ENCODE data around the gene RBL1.
"Not testable (repeated sequence)": the region's sequence is repeated elsewhere in the genome, so short reads cannot be mapped to it uniquely, and the experiment has no call there.

RBL1 gene

DNA sequence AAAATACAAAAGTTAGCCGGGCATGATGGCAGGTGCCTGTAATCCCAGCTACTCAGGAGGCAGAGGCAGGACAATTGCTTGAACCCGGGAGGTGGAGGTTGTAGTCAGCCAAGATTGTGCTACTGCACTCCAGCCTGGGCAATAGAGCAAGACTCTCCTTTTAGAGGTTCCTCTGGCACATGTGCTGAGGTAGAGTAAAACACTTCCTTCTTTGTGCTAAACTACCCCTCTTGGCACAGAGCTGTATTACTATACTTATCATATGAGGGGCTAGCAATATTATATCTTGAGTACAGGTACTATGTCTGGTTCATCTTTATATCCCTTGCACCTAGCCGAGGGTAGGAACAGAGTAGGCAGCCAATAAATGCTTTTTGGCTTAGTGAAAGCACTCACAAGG, 104.1 kb downstream of the RBL1 start:
- DNase-seq = no peak

DNA sequence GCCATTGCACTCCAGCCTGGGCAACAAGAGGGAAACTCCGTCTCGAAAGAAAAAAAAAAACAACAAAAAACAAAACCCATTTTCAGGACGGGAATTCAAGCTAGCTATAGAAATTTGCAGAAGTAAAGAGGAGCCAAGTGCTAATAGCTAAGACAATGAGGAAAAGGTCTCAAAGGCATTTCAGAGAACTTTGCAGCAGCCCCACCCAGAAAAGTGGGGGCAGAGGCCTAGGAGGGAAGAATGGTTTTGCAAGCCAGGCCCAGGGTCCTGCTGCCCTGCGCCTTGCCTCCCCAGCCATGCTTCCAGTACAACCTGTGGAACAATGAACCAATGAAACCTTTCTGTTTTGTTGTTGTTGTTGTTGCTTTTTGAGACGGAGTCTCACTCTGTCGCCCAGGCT, 106.0 kb downstream of the RBL1 start:
- DNase-seq = no peak

DNA sequence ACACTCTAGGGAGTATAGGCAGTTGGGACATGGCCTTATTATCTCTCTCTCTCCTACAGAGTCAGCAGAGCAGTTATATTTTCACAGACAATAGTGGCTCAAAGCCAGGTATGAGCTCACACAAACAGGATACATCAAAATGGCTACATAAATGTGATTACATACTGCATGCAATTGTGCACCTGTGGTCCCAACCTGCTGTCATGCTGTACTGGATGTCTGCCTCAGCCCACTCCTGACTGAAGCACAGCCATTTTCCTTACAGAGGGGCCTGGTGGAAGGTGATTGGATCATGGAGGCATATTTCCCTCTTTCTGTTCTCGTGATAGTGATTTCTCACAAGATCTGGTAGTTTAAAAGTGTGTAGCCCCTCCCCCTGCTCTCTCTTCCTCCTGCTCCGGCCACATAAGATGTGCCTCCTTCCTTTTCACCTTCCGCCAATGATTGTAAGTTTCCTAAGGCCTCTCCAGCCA, 107.3 kb downstream of the RBL1 start:
- peak; percentile 10 to 52 for DNase-seq

DNA sequence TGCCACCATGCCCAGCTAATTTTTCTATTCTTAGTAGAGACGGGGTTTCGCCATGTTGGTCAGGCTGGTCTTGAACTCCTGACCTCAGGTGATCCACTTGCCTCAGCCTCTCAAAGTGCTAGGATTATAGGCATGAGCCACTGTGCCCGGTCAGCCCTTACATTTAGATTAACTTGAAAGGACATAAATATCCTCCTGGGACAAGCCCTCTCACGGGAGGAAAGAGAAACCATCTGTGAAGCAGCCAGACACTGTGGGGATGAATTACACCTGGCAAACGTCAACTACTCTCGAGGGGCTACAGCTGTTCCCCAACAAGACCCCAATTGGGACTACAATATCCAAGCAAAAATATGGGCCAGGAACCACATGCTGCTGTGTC, 111.5 kb downstream of the RBL1 start:
- DNase-seq = no peak

DNA sequence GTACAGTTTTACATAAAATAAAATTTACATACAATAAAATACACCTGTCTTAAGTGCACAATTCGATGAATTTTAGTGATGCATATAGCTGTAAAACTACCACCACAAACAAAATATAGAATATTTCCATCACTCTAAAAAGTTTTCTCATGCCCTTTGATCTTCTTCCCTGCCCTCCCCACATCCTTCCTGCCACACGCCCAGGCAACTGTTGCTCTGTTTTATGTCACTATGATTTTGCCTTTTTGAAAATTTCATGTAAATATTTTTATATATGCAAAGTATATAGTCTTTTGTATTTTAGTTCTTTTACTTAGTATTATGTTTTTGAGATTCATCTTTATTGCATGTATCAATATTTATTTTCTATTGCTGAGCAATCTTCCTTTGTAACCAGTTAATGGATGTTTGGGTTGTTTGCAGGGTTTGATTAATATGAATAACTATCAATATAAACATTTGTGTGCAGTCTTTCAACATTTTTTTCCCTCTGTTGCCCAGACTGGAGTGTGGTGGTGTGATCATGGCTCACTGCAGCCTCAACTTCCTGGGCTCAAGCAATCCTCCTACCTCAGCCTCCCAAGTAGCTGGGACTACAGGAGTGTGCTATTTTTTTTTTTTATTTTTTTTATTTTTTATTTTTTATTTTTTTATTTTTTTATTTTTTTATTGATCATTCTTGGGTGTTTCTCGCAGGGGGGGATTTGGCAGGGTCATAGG, 120.5 kb downstream of the RBL1 start:
- DNase-seq = no peak

DNA sequence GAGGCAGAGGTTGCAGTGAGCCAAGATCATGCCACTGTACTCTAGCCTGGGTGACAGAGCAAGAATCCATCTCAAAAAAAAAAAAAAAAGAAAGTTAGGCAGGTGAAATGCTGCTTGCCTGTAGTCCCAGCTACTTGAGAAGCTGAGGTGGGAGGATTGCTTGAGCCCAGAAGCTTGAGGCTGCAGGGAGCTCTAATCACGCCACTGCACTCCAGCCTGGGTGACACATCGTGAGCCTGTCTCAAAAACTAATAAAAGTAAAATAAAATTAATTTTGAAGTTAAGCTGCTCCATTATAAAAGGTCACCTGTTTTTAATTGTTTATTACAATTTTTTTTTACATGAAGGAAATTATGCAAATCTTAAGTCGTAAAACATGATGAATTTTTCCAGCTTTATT, 121.1 kb downstream of the RBL1 start:
- DNase-seq = no peak

DNA sequence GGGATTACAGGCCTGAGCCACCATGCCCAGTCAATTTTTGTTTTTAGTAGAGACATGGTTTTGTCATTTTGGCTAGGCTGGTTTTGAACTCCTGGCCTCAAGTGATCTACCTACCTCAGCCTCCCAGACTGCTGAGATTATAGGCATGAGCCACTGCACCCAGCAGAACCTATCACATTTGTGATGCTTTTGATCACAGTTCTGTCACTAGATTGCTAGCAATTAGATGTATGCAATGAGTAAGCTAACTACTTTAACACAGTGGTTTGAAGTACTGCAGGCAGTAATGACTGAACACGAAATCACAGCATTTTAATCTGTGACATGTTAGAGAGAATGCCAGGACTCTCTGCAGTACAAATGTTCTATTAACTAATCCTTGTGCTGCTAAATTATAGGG, 124.7 kb downstream of the RBL1 start:
- DNase-seq = no peak

DNA sequence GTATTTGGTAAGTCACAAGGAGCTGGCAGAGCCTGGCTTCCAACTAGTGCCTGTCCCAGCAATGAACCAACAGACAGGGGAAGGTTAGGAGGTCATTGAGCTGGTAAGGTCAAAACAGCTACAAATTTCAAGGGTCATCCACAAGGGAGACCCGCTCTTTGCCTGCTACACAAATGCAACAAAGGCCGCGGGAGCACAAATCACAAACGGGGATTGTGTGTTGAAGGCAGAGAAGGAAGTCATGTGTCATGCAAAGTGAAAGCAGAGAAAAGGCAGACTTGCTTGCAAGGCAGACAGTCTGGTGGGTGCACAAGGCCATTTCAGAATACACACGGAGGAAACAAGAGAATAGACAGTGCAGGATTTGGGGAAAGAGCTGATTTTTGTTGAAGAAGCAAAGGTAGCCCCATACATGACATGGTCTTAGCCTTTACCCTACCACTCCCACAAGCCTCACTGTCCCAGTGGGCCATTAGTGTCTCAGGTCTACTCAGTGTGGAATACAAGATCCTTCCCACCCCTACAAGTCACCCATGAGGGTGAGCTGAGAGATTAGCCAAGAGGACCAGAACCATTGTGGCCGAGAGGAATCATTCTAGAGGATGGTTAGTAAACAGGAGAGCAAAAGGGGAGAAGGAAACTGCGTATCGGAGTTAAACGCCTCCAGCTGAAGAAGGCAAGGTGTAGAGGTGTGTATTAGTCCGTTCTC, 126.2 kb downstream of the RBL1 start:
- no peak for DNase-seq

DNA sequence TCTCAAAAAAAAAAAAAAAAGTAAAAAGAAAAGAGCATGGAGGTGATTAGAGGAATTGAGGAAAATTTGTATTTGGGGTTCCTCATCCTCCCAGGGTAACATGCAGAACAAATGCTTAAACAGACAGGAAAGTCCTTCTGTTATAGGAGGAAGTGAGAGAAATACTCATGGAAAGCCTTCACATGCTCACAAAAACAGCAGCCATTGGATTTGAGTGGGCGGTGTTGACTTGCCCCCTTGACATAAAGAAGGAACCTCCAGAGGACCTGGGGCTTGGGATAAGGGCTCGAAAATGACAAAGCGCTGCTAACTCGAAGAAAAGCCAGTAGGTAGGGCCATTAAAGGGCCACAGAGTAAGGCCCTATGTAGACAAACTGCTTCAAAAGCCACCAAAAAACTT, 126.7 kb downstream of the RBL1 start:
- DNase-seq = no peak

DNA sequence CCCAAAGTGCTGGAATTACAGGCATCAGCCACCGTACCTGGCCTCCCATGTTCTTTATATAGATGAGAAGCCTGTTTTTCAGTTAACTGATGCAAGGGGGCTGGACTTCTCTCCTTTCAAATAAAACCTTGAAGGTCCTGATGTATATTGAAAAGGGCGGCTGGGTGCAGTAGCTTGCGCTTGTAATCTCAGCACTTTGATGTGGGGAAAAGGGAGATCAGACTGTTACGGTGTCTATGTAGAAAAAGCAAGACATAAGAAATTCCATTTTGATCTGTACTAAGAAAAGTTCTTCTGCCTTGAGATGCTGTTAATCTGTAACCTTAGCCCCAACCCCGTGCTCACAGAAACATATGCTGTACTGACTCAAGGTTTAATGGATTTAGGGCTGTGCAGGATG, 128.2 kb downstream of the RBL1 start:
- no peak for DNase-seq

DNA sequence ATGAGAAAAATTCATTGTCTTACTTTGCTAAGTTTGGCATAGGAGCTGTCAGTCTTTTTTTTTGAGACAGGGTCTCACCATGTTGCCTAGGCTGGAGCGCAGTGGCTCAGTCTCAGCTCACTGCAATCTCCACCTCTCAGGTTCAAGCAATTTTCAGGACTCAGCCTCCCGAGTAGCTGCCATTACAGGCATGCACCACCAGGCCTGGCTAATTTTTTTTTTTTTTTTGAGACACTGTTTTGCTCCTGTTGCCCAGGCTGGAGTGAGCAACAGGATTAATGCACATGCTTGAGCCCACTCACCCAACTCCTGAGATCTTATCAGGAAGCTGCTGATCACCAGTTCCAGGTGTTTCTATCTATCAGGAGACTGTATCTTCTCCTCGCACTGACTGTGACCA, 128.8 kb downstream of the RBL1 start:
- not testable (repeated sequence) for DNase-seq

DNA sequence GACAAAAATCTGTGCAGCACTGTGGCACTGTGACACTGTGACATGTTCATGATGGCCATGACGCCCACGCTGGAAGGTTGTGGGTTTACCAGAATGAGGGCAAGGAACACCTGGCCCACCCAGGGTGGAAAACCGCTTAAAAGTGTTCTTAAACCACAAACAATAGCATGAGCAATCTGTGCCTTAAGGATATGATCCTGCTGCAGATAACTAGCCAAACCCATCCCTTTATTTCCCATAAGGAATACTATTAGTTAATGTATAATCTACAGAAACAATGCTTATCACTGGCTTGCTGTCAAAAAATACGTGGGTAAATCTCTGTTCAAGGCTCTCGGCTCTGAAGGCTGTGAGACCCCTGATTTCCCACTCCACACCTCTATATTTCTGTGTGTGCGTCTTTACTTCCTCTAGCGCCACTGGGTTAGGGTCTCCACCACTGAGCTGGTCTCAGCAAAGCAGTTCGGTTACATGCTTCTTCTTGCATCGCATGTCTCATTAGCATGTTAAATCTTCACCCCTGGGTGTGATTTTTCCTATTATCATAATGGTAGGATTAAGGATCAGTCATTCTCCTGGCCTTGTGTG, 133.3 kb downstream of the RBL1 start:
- DNase-seq = not testable (repeated sequence)

DNA sequence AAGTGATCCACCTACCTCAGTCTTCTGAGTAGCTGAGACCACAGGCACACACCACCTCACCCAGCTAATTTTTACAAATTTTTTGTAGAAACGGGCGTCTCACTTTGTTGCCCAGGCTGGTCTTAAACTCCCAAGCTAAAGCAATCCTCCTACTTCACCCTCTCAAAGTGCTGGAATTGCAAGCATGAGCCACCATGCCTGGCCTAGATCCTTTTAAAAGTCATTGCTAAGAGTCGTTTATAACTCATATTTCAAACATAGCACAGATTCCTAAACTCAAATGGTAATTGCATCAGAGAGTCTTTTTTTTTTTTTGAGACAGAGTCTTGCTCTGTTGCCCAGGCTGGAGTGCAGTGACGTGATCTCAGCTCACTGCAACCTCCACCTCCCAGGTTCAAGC, 136.6 kb downstream of the RBL1 start:
- no peak for DNase-seq

DNA sequence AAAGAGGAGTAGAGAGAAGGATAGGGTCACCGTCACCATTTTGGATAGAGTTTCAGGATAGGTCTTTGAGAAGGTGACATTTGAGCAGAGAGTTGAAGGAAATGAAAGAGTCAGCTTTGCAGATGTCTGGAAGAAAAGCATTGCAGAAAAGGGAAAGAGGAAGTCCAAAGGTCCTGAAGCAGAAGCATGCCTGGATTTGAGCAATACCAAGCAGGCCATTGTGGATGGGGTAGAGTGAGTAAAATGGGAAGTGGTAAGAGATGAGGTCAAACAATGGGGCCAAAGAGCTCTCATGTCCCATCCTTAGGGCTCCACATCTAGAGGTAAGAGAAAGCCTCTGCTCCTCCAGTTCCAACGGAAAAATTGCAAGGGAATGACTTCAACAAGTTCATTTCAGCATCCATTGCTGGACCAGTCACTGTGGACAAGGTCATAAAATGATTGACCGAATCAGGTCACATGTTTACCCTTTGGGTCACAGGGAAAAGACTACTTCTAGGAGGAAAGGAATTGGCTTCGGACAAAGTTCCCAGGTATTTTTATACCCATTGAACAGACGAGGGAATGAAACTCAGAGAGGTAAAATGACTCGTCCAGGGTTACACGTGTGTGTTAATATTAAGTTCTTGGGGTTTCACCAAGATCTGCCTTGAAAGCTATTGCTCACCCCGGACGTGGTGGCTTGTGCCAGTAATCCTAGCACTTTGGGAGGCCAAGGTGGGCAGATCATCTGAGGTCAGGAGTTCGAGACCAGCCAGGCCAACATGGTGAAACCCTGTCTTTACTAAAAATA, 137.7 kb downstream of the RBL1 start:
- no peak for DNase-seq

DNA sequence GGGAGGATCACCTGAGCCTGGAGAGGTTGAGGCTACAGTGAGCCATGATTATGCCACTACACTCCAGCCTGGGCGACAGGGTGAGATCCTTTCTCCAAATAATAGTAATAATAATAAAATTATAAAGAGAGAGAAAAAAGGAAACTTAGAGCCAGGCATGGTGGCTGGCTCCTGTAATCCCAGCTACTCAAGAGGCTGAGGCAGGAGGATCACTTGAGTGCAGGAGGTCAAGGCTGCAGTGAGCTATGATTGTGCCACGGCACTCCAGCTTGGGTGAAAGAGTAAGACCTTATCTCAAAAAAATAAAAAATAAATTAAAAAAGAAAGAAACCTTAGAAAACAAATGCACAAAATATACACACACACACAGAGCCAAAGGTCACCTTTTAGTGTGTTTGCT, 139.1 kb downstream of the RBL1 start:
- DNase-seq = no peak

DNA sequence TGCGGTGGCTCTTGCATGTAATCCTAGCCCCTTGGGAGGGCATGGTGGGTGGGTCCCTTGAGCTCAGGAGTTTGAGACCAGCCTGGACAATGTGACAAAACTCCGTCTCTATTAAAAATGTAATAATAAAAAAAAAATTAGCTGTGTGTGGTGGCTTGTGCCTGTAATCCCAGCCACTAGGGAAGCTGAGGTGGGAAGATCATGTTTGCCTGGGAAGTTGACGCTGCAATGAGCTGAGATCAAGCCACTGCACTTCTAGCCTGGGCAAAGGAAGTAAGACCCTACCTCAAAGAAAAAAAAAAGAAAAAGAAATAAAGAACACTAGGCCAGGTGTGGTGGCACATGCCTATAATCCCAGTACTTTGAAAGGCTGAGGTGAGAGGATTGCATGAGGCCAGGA, 139.8 kb downstream of the RBL1 start:
- no peak for DNase-seq

DNA sequence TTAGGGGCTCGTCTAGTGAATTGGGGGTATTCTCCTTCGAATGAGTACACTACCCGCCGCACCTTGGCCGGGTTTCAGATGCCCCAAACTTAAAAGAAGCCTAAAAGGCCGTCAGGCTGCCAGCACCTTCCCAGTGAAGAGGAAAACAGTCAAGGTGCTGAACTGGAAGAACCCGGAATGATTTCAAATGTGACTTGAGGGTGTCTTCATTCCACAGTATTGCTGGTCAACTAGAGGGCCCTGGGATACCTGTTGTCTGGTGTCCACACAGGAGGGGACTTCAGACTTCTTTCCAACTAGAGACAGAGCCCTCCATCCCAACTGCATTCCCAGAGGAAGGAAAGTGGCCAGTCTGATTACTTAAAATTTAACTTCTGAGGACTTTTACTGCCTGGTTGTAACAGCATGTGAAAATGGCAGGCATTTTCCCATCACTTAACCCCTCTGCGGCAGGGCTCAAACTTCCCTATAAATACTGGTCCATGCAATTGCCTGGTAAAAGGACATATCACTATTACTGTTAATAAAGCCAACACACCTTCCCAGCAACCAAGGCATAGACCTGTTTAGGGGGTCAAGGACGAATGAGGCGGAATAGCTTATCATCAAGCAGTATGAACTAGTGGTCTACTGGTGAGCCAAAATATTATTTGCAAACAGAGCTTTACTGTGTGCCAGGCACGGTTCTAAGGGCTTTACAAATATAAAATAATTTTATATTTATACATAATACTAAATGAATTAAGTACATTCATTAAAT, 143.6 kb downstream of the RBL1 start:
- no peak for DNase-seq

DNA sequence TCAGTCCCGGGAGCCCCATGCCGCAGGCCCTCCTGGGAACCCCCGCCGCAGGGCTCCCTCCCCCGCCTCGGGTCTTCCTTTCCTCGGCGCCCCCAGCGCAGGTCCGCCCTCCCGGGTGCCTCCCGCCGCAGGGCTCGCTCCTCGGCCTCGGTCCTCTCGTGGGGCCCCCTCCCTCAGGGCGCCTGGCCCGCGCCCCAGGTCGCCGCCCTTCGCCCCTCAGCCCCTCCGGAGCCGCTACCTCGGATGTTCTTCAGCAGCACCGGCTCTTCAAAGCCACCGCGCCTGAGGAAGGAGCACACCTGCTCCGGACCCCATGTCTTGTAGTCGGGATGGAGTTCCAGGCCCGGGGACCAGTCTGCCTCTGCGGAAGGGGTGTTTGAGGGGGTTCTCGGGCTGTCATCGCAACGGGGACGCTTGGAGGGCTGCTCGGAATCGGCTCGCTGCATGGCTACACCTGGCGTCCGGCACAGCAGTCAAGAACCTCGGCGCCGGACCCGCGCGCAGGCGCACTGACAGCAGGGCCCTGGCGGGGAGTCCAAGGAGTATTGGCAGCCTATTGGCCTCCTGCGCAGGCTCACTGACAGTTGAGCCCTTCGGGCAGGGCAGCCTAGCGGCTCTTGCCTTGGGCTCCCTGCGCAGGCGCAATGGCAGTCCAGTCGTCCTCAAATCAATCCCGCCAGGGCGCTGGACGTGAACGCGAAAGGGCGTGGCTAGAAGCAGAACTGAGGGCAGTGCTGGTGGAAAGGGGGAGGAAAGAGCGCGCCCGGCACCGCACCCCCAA, 144.4 kb downstream of the RBL1 start, which contains the start of gene SAMHD1:
TSS of gene SAMHD1 (minus strand) at position 511 of the 781 bp plus-strand sequence. CDS start at position 446, 65 bp downstream.
- peak; percentile 97 to 99 for DNase-seq

DNA sequence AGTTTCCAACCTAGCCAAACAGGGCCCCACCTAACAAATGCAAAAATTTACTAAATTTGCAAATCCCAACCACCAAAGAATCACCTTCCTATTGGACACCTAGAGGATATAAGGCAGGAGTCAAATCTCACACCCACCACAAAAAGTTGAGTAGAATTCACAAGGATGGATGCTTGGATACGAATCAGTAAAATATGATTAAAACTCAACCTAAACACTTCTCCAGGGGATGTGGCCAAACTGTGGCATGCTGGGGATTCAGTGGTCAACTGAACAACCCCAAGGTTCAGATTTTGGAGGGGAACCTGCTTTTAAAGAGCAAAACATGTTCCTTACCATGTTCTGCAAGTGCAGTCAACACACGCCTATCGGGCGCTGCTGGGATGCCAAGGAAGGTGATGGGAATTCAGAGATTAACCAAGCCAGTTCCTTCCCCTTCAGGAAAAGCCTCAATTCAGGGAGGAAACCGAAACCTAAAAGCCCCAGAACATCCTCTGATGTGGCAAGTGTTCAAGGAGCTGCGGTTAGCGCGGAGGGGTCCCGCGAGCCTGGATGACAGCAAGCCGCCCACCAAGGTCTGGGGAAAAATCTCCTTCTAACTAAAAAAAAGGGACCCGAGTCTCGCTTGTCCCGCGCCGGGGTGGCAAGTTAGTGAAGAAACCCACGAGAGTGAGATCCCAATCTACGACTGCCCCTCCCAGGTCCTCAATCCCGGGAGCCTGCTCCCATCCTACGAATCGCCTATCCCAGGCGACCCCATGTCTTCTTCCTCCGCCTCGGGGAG, 145.2 kb downstream of the RBL1 start:
- peak in 1 of 2 experiments; percentile 14 for DNase-seq
